A673 (cell line): ENCODE data around the gene CHGA.

Experiments
- EZH2 ChIP-seq: fragments of 200-600 bp; sonication (generic); IDR thresholded peaks from 2 replicates; pipeline ENCODE4 v1.6.1; 2017; ENCODE audit warnings: borderline replicate concordance, low read depth, mild to moderate bottlenecking, mixed read lengths, antibody characterized with exemption, low read length; ENCODE audit not compliant: poor library complexity, severe bottlenecking
- TF ChIP-seq, protein P1 (sequence below): fragments of 300-800, 200-600 bp; sonication (generic); conservative IDR thresholded peaks from 2 replicates; pipeline ENCODE4 v1.5.1; 2017; ENCODE audit warnings: low read depth, mild to moderate bottlenecking, antibody characterized with exemption, low read length, moderate library complexity, mixed read lengths

DNA sequence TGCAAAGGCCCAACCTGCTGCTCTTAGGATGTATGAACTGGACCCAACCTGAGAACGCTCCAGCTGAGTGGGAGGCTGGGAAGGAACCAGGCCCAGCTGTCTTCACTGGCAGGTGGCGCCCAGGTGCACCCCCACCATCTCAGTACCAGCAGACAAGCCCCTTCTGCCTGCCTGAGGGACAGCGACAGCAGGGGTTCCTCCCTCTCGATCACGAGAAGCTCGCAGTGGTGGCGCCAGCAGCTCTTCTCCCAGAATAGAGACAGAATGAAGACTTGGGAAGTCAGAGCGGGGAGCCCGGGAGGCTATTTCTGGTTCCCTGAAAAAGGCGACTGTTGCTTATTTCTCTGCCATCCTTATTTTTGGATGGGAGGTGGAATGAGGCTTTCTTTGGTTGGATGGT is 46.5 kb downstream of the CHGA start:
- no peak for TF ChIP-seq EZH2
- TF ChIP-seq, protein P1, sequence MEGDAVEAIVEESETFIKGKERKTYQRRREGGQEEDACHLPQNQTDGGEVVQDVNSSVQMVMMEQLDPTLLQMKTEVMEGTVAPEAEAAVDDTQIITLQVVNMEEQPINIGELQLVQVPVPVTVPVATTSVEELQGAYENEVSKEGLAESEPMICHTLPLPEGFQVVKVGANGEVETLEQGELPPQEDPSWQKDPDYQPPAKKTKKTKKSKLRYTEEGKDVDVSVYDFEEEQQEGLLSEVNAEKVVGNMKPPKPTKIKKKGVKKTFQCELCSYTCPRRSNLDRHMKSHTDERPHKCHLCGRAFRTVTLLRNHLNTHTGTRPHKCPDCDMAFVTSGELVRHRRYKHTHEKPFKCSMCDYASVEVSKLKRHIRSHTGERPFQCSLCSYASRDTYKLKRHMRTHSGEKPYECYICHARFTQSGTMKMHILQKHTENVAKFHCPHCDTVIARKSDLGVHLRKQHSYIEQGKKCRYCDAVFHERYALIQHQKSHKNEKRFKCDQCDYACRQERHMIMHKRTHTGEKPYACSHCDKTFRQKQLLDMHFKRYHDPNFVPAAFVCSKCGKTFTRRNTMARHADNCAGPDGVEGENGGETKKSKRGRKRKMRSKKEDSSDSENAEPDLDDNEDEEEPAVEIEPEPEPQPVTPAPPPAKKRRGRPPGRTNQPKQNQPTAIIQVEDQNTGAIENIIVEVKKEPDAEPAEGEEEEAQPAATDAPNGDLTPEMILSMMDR = no peak
